SK-N-SH (cell line): ENCODE results near the gene B3GALT5. TPM values are rescaled to one million over a fixed set of nuclear protein-coding genes. Genes with fewer than 3 reads are reported as not detected.

ENCODE experiments used
- CTCF ChIA-PET: fragments of 300-600, 350-600 bp; formaldehyde crosslinking; extraction: SDS; loops from one replicate; lab custom pipeline; 2021; lab: Yijun Ruan, JAX
- POLR2A ChIA-PET: fragments of 350-600 bp; sonication (Branson Sonifier 250); formaldehyde crosslinking; extraction: SDS; loops from one replicate; lab custom pipeline; 2020; ENCODE audit warnings: antibody characterized with exemption, inconsistent platforms; lab: Yijun Ruan, JAX
- DNase-seq: peaks from one replicate; pipeline ENCODE4 v3.0.0; 2012
- H2AFZ ChIP-seq: fragments of 200-600 bp; sonication (generic); 2 replicates; pipeline ENCODE4 v1.8.1; 2016; ENCODE audit warnings: antibody characterized with exemption, mild to moderate bottlenecking, low read depth
- H3F3A ChIP-seq: fragments of 200-600 bp; sonication (generic); replicated peaks from 2 replicates; pipeline ENCODE3; 2016; ENCODE audit warnings: antibody characterized with exemption, mild to moderate bottlenecking; ENCODE audit not compliant: insufficient read depth
- H3K27ac ChIP-seq, 2 experiments: fragments of 200-500 bp in 1 of 2; fragments of 200-600 bp in 1 of 2; sonication (Bioruptor generic) in 1 of 2; sonication (generic), shearing (Covaris generic) in 1 of 2; 2 replicates each; pipeline versions ENCODE4 v1.5.1 to v1.6.1; 2014 to 2016; ENCODE audit warnings: low read depth in 2 of 2, inconsistent platforms in 1 of 2, low read length in 1 of 2, mild to moderate bottlenecking in 1 of 2, mixed read lengths in 1 of 2
- H3K27me3 ChIP-seq: fragments of 200-600 bp; sonication (generic), shearing (Covaris generic); 2 replicates; pipeline ENCODE4 v1.6.1; 2016; ENCODE audit warnings: mixed run types; ENCODE audit not compliant: insufficient read depth
- H3K36me3 ChIP-seq, 2 experiments: fragments of 200-500 bp in 1 of 2; fragments of 200-600 bp in 1 of 2; sonication (Bioruptor generic) in 1 of 2; sonication (generic) in 1 of 2; replicated peaks in 1 of 2; 2 replicates each; pipeline versions ENCODE3 to v1.5.1; 2014 to 2016; ENCODE audit warnings: low read length in 1 of 2, mild to moderate bottlenecking in 1 of 2; ENCODE audit not compliant: insufficient read depth in 2 of 2, control insufficient read depth in 1 of 2
- H3K4me1 ChIP-seq, 2 experiments: fragments of 200-500 bp in 1 of 2; fragments of 200-600 bp in 1 of 2; sonication (Bioruptor generic) in 1 of 2; sonication (generic), shearing (Covaris generic) in 1 of 2; 2 replicates each; pipeline versions ENCODE4 v1.5.1 to v1.6.1; 2014 to 2016; ENCODE audit warnings: low read depth in 1 of 2, low read length in 1 of 2, mixed run types in 1 of 2; ENCODE audit not compliant: insufficient read depth in 2 of 2, control insufficient read depth in 1 of 2
- H3K4me2 ChIP-seq: fragments of 200-600 bp; sonication (generic), shearing (Covaris generic); 2 replicates; pipeline ENCODE4 v1.6.1; 2017; ENCODE audit warnings: mixed run types
- H3K4me3 ChIP-seq, 2 experiments: fragments of 200-500 bp in 1 of 2; fragments of 200-600 bp in 1 of 2; sonication (Bioruptor generic) in 1 of 2; sonication (generic), shearing (Covaris generic) in 1 of 2; 2 replicates each; pipeline versions ENCODE4 v1.5.1 to v1.8.1; 2014 to 2016; ENCODE audit warnings: low read depth in 2 of 2, inconsistent platforms in 1 of 2, low read length in 1 of 2, mild to moderate bottlenecking in 1 of 2, mixed read lengths in 1 of 2, moderate library complexity in 1 of 2
- H3K79me2 ChIP-seq: fragments of 200-600 bp; sonication (generic); 2 replicates; pipeline ENCODE4 v1.8.1; 2017; ENCODE audit warnings: mild to moderate bottlenecking; ENCODE audit not compliant: insufficient read depth
- H3K9ac ChIP-seq: fragments of 200-600 bp; sonication (generic); 2 replicates; pipeline ENCODE4 v1.6.1; 2017; ENCODE audit warnings: mixed run types
- H3K9me2 ChIP-seq: fragments of 200-600 bp; sonication (generic); 2 replicates; pipeline ENCODE4 v1.6.1; 2017; ENCODE audit warnings: mixed run types
- H3K9me3 ChIP-seq: fragments of 200-600 bp; sonication (generic); 2 replicates; pipeline ENCODE4 v1.6.1; 2017; ENCODE audit warnings: mixed run types, mild to moderate bottlenecking, moderate library complexity
- H4K20me1 ChIP-seq: fragments of 200-600 bp; sonication (generic); 2 replicates; pipeline ENCODE4 v1.6.1; 2017; ENCODE audit warnings: mild to moderate bottlenecking, mixed run types; ENCODE audit not compliant: insufficient read depth
- CHD2 ChIP-seq: fragments of 150-350 bp; IDR thresholded peaks from 2 replicates; pipeline ENCODE4 v1.6.1; 2018; ENCODE audit warnings: low read length; ENCODE audit not compliant: partially characterized antibody
- EP300 ChIP-seq, 2 experiments: IDR thresholded peaks; 2 replicates each; pipeline versions ENCODE4 v1.4.0 to v1.6.1; 2012; ENCODE audit warnings: borderline replicate concordance in 1 of 2, low read depth in 1 of 2, low read length in 1 of 2
- EZH2phosphoT487 ChIP-seq: fragments of 200-600 bp; sonication (generic); IDR thresholded peaks from 2 replicates; pipeline ENCODE4 v1.6.1; 2017; ENCODE audit warnings: low read depth, mixed run types, mild to moderate bottlenecking, antibody characterized with exemption, moderate library complexity, borderline replicate concordance
- FOXJ3 ChIP-seq: sonication (generic); formaldehyde crosslinking; IDR thresholded peaks from 2 replicates; pipeline ENCODE4 v1.5.1; 2020; ENCODE audit warnings: mild to moderate bottlenecking, missing genetic modification reagents
- JUND ChIP-seq: IDR thresholded peaks from 2 replicates; pipeline ENCODE4 v1.4.0; 2012
- NFIC ChIP-seq: IDR thresholded peaks from 2 replicates; pipeline ENCODE4 v1.4.0; 2012; ENCODE audit warnings: borderline replicate concordance
- POLR2AphosphoS5 ChIP-seq: IDR thresholded peaks from 2 replicates; pipeline ENCODE4 v1.6.1; 2012; ENCODE audit warnings: low read depth, low read length
- RXRA ChIP-seq: IDR thresholded peaks from 2 replicates; pipeline ENCODE4 v1.4.0; 2012; ENCODE audit warnings: low read depth, mild to moderate bottlenecking, borderline replicate concordance
- SIN3A ChIP-seq: IDR thresholded peaks from 2 replicates; pipeline ENCODE4 v1.6.1; 2012; ENCODE audit warnings: low read depth, mild to moderate bottlenecking, low read length, moderate library complexity, borderline replicate concordance
- TEAD4 ChIP-seq: IDR thresholded peaks from 2 replicates; pipeline ENCODE4 v1.4.0; 2012; ENCODE audit warnings: mild to moderate bottlenecking, borderline replicate concordance; ENCODE audit not compliant: insufficient read depth
- WGBS: methylation state at CpG from one replicate; pipeline ENCODE4 v1.1.6; 2017; ENCODE audit warnings: low lambda C conversion rate; 5-methylcytosine and 5-hydroxymethylcytosine counted together
- polyA plus RNA-seq, 3 experiments: library from polyadenylated mRNA; depleted of rRNA; stranded (reverse); fragments of >200 nt; gene quantifications; 2 replicates each; pipeline ENCODE4 v1.2.3, GENCODE V29; 2012
- TF ChIP-seq, protein P1 (sequence below): IDR thresholded peaks from 2 replicates; pipeline ENCODE4 v1.6.1; 2012; ENCODE audit warnings: mild to moderate bottlenecking, low read depth, low read length, moderate library complexity
- TF ChIP-seq, protein P2 (sequence below): IDR thresholded peaks from 2 replicates; pipeline ENCODE4 v1.4.0; 2012; ENCODE audit warnings: low read depth, borderline replicate concordance
- TF ChIP-seq, protein P3 (sequence below): IDR thresholded peaks from 2 replicates; pipeline ENCODE4 v1.4.0; 2012; ENCODE audit warnings: low read depth
- TF ChIP-seq, protein P4 (sequence below): IDR thresholded peaks from 2 replicates; pipeline ENCODE4; 2012
- TF ChIP-seq, protein P5 (sequence below): IDR thresholded peaks from 2 replicates; pipeline ENCODE4 v1.4.0; 2012; ENCODE audit warnings: low read depth, borderline replicate concordance
- TF ChIP-seq, protein P6 (sequence below): fragments of 200-600 bp; sonication (generic); IDR thresholded peaks from 2 replicates; pipeline ENCODE4 v1.6.1; 2017; ENCODE audit warnings: antibody characterized with exemption, mild to moderate bottlenecking, moderate library complexity

B3GALT5 gene
- polyA plus RNA-seq, 1 of the 3 experiments (the other 2 are of a cell fraction) = 0.35 TPM

DNA sequence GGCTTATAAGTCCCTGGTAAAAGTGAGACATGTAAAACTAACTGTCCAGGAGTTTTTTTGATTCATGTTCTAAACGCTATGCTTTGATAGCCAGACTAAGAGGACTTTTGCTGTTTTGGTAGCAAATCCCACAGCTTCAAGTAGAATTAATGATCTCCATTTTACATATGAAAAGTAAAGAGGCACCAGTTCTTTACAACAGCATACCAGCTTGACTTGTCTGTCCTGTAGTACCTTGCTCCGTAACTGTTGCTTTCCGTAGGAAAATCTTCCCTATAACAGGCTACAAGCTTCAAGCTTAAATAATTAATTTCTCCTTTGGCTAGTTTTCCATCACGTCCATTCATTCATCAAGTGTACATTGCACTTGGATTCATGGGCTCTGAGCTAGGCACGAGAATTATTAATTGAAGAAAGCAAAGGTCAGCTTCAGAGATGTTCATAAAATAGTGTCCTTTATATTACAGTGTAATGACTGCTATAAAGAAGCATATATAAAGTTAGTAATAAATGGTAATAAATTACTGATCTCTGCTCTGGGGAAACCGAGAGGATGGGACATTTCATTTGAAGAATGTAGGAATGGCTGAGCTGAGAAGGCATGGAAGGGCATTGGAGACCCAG lies 29.2 kb downstream of the B3GALT5 start:
- Histone ChIP-seq H3K9me3 (no peaks in the 10 kb centered on the region), H3K79me2 (no peaks in the 10 kb centered on the region), H3K4me3 (no peak overlapping the region), H3F3A (no peaks in the 10 kb centered on the region), H3K9me2 (no peaks in the 10 kb centered on the region), H3K9ac (no peak overlapping the region), H3K27me3 (no peaks in the 10 kb centered on the region), H3K4me1 (no peaks in the 10 kb centered on the region), H3K27ac (no peak overlapping the region), H3K4me2 (no peak overlapping the region), H2AFZ (no peak overlapping the region), H3K36me3 (no peaks in the 10 kb centered on the region), H4K20me1 (no peaks in the 10 kb centered on the region)
- WGBS = 61% methylated on average over 6 of the region's 6 CpGs
- CTCF ChIA-PET = interaction anchor here (1.1 kb wide), 1 partner anchor 86 kb away, joined by 3 read pairs; no protein-coding TSS in a partner anchor
- POLR2A ChIA-PET = no interaction called here
- TF ChIP-seq TEAD4 = no peak
- TF ChIP-seq, protein P1, sequence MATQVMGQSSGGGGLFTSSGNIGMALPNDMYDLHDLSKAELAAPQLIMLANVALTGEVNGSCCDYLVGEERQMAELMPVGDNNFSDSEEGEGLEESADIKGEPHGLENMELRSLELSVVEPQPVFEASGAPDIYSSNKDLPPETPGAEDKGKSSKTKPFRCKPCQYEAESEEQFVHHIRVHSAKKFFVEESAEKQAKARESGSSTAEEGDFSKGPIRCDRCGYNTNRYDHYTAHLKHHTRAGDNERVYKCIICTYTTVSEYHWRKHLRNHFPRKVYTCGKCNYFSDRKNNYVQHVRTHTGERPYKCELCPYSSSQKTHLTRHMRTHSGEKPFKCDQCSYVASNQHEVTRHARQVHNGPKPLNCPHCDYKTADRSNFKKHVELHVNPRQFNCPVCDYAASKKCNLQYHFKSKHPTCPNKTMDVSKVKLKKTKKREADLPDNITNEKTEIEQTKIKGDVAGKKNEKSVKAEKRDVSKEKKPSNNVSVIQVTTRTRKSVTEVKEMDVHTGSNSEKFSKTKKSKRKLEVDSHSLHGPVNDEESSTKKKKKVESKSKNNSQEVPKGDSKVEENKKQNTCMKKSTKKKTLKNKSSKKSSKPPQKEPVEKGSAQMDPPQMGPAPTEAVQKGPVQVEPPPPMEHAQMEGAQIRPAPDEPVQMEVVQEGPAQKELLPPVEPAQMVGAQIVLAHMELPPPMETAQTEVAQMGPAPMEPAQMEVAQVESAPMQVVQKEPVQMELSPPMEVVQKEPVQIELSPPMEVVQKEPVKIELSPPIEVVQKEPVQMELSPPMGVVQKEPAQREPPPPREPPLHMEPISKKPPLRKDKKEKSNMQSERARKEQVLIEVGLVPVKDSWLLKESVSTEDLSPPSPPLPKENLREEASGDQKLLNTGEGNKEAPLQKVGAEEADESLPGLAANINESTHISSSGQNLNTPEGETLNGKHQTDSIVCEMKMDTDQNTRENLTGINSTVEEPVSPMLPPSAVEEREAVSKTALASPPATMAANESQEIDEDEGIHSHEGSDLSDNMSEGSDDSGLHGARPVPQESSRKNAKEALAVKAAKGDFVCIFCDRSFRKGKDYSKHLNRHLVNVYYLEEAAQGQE = no peak
- TF ChIP-seq, protein P2, sequence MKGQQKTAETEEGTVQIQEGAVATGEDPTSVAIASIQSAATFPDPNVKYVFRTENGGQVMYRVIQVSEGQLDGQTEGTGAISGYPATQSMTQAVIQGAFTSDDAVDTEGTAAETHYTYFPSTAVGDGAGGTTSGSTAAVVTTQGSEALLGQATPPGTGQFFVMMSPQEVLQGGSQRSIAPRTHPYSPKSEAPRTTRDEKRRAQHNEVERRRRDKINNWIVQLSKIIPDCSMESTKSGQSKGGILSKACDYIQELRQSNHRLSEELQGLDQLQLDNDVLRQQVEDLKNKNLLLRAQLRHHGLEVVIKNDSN = no peak
- no peak for TF ChIP-seq EP300 (IDR thresholded peaks at IDR 0.05; ENCODE audit: borderline replicate concordance in 1 of 2, low read depth in 1 of 2, low read length in 1 of 2)
- no peak for TF ChIP-seq EZH2phosphoT487
- TF ChIP-seq NFIC = no peak
- no peak for TF ChIP-seq POLR2AphosphoS5
- TF ChIP-seq, protein P3, sequence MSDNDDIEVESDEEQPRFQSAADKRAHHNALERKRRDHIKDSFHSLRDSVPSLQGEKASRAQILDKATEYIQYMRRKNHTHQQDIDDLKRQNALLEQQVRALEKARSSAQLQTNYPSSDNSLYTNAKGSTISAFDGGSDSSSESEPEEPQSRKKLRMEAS = no peak
- no peak for TF ChIP-seq CHD2
- TF ChIP-seq RXRA = no peak
- no peak for TF ChIP-seq FOXJ3
- TF ChIP-seq, protein P4, sequence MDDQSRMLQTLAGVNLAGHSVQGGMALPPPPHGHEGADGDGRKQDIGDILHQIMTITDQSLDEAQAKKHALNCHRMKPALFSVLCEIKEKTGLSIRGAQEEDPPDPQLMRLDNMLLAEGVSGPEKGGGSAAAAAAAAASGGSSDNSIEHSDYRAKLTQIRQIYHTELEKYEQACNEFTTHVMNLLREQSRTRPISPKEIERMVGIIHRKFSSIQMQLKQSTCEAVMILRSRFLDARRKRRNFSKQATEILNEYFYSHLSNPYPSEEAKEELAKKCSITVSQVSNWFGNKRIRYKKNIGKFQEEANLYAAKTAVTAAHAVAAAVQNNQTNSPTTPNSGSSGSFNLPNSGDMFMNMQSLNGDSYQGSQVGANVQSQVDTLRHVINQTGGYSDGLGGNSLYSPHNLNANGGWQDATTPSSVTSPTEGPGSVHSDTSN = no peak
- TF ChIP-seq, protein P5, sequence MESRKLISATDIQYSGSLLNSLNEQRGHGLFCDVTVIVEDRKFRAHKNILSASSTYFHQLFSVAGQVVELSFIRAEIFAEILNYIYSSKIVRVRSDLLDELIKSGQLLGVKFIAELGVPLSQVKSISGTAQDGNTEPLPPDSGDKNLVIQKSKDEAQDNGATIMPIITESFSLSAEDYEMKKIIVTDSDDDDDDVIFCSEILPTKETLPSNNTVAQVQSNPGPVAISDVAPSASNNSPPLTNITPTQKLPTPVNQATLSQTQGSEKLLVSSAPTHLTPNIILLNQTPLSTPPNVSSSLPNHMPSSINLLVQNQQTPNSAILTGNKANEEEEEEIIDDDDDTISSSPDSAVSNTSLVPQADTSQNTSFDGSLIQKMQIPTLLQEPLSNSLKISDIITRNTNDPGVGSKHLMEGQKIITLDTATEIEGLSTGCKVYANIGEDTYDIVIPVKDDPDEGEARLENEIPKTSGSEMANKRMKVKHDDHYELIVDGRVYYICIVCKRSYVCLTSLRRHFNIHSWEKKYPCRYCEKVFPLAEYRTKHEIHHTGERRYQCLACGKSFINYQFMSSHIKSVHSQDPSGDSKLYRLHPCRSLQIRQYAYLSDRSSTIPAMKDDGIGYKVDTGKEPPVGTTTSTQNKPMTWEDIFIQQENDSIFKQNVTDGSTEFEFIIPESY = no peak
- TF ChIP-seq JUND = no peak
- TF ChIP-seq SIN3A = no peak
- TF ChIP-seq, protein P6, sequence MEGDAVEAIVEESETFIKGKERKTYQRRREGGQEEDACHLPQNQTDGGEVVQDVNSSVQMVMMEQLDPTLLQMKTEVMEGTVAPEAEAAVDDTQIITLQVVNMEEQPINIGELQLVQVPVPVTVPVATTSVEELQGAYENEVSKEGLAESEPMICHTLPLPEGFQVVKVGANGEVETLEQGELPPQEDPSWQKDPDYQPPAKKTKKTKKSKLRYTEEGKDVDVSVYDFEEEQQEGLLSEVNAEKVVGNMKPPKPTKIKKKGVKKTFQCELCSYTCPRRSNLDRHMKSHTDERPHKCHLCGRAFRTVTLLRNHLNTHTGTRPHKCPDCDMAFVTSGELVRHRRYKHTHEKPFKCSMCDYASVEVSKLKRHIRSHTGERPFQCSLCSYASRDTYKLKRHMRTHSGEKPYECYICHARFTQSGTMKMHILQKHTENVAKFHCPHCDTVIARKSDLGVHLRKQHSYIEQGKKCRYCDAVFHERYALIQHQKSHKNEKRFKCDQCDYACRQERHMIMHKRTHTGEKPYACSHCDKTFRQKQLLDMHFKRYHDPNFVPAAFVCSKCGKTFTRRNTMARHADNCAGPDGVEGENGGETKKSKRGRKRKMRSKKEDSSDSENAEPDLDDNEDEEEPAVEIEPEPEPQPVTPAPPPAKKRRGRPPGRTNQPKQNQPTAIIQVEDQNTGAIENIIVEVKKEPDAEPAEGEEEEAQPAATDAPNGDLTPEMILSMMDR = no peak
- no peak for DNase-seq
